Loucy (cell line): ENCODE results near the gene PUS3.

Experiments used
- H2AFZ ChIP-seq: fragments of 200-600 bp; sonication (generic); 2 replicates; pipeline ENCODE4 v1.6.0; 2016; ENCODE audit warnings: antibody characterized with exemption, mild to moderate bottlenecking, low read length, moderate library complexity
- H3F3A ChIP-seq: fragments of 200-600 bp; 2 replicates; pipeline ENCODE4 v1.6.0; 2016; ENCODE audit warnings: antibody characterized with exemption, low read depth, mild to moderate bottlenecking
- H3K27me3 ChIP-seq: fragments of 200-600 bp; sonication (generic); 2 replicates; pipeline ENCODE4 v1.6.1; 2014; ENCODE audit warnings: low read length, mild to moderate bottlenecking; ENCODE audit not compliant: insufficient read depth, poor library complexity, severe bottlenecking
- H3K36me3 ChIP-seq: fragments of 200-600 bp; sonication (generic); 2 replicates; pipeline ENCODE4 v1.6.1; 2016; ENCODE audit warnings: low read length; ENCODE audit not compliant: insufficient read depth
- H3K4me1 ChIP-seq: fragments of 200-600 bp; sonication (generic); 2 replicates; pipeline ENCODE4 v1.5.1; 2014; ENCODE audit warnings: low read length, mild to moderate bottlenecking; ENCODE audit not compliant: insufficient read depth, poor library complexity, severe bottlenecking
- H3K4me2 ChIP-seq: fragments of 200-600 bp; sonication (generic); 2 replicates; pipeline ENCODE4 v1.6.0; 2014; ENCODE audit warnings: antibody characterized with exemption, low read length, low read depth, mild to moderate bottlenecking; ENCODE audit not compliant: poor library complexity, severe bottlenecking
- H3K4me3 ChIP-seq: fragments of 200-600 bp; sonication (generic); 2 replicates; pipeline ENCODE4 v1.5.1; 2014; ENCODE audit warnings: low read length, mild to moderate bottlenecking, mixed read lengths; ENCODE audit not compliant: poor library complexity, severe bottlenecking
- H3K79me2 ChIP-seq: fragments of 200-600 bp; sonication (generic); 2 replicates; pipeline ENCODE4 v1.6.1; 2014; ENCODE audit warnings: low read length; ENCODE audit not compliant: insufficient read depth
- H3K9ac ChIP-seq: fragments of 200-600 bp; sonication (generic); 2 replicates; pipeline ENCODE4 v1.6.0; 2014; ENCODE audit warnings: mild to moderate bottlenecking, low read depth, low read length, moderate library complexity; ENCODE audit not compliant: poor library complexity, severe bottlenecking
- H3K9me2 ChIP-seq: fragments of 200-600 bp; sonication (generic); replicated peaks from 2 replicates; pipeline ENCODE4 v1.6.1; 2016; ENCODE audit warnings: low read depth, low read length, mixed read lengths
- H3K9me3 ChIP-seq: fragments of 200-600 bp; sonication (generic); 2 replicates; pipeline ENCODE4 v1.6.1; 2014; ENCODE audit warnings: mild to moderate bottlenecking, antibody characterized with exemption, low read length, low read depth; ENCODE audit not compliant: insufficient read depth
- H4K20me1 ChIP-seq: fragments of 200-600 bp; sonication (generic); 2 replicates; pipeline ENCODE4 v1.6.0; 2014; ENCODE audit warnings: antibody characterized with exemption, low read length, mild to moderate bottlenecking; ENCODE audit not compliant: insufficient read depth, poor library complexity, severe bottlenecking
- EZH2phosphoT487 ChIP-seq: fragments of 200-600 bp; IDR thresholded peaks from 2 replicates; pipeline ENCODE4 v1.6.1; 2018; ENCODE audit warnings: antibody characterized with exemption, mild to moderate bottlenecking, moderate library complexity, borderline replicate concordance
- TF ChIP-seq, protein P1 (sequence below): fragments of 200-600 bp; sonication (generic); conservative IDR thresholded peaks from 2 replicates; pipeline ENCODE4 v1.5.1; 2014; ENCODE audit warnings: mild to moderate bottlenecking, antibody characterized with exemption, low read length

Gene PUS3

DNA sequence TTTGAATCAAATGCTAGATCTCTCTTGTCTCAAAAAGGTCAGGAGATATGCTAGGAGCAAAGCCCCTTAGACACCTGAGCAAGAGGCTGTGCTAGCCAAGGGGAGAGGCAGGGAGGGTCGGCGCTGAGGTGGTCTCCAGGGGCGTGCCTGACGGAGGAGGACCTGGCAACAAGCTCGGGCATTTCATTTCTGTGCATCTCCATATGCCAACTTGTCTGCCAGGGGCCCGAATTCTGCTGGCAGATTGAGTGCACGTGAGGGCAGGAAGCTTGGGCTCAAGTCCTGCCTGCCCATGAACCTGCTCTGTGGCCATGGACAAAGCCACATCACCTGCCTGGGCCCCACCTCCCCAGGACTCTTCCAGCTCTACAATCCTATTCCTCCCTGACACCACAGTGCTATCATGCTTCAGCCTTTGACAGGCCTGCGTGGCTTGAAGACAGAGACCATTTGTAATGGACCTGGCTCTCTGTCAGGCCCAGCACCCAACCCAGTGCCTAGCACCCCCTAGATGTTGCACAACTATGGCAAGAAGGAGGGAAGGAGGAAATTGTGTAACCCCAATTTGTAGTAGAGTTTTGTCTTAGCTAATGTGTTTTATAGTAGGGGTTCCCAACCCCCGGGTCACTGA lies 26.6 kb upstream of the PUS3 start:
- no peaks in the 10 kb centered on the region for H3K36me3 ChIP-seq
- no peak overlapping the region for H3K9ac ChIP-seq
- no peak overlapping the region for H3K4me3 ChIP-seq
- peaks cover 5% of the 10 kb centered on the region for H3K27me3 ChIP-seq
- no peaks in the 10 kb centered on the region for H3K79me2 ChIP-seq
- no peak overlapping the region for H3K4me2 ChIP-seq
- H3F3A ChIP-seq, result no peaks in the 10 kb centered on the region
- H3K9me2 ChIP-seq, result no peaks in the 10 kb centered on the region
- H2AFZ ChIP-seq, result no peak overlapping the region
- TF ChIP-seq EZH2phosphoT487, result no peak
- TF ChIP-seq, protein P1, sequence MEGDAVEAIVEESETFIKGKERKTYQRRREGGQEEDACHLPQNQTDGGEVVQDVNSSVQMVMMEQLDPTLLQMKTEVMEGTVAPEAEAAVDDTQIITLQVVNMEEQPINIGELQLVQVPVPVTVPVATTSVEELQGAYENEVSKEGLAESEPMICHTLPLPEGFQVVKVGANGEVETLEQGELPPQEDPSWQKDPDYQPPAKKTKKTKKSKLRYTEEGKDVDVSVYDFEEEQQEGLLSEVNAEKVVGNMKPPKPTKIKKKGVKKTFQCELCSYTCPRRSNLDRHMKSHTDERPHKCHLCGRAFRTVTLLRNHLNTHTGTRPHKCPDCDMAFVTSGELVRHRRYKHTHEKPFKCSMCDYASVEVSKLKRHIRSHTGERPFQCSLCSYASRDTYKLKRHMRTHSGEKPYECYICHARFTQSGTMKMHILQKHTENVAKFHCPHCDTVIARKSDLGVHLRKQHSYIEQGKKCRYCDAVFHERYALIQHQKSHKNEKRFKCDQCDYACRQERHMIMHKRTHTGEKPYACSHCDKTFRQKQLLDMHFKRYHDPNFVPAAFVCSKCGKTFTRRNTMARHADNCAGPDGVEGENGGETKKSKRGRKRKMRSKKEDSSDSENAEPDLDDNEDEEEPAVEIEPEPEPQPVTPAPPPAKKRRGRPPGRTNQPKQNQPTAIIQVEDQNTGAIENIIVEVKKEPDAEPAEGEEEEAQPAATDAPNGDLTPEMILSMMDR, result no peak
- no peaks in the 10 kb centered on the region for H3K4me1 ChIP-seq
- no peaks in the 10 kb centered on the region for H4K20me1 ChIP-seq
- no peaks in the 10 kb centered on the region for H3K9me3 ChIP-seq

- no peak for TF ChIP-seq EZH2phosphoT487
- TF ChIP-seq, protein P1, result no peak
- Histone ChIP-seq H3K4me2 (no peak overlapping the region), H3K27me3 (peaks cover 5% of the 10 kb centered on the region), H3K36me3 (no peaks in the 10 kb centered on the region), H4K20me1 (no peaks in the 10 kb centered on the region), H3K4me1 (no peaks in the 10 kb centered on the region), H3K9me3 (no peaks in the 10 kb centered on the region), H3F3A (no peaks in the 10 kb centered on the region), H2AFZ (no peak overlapping the region), H3K9me2 (no peaks in the 10 kb centered on the region), H3K4me3 (no peak overlapping the region), H3K79me2 (no peaks in the 10 kb centered on the region), H3K9ac (no peak overlapping the region)
Measured at GRCh38 chr11:125926682-125927081, 23.7 kb upstream of the PUS3 start.

DNA sequence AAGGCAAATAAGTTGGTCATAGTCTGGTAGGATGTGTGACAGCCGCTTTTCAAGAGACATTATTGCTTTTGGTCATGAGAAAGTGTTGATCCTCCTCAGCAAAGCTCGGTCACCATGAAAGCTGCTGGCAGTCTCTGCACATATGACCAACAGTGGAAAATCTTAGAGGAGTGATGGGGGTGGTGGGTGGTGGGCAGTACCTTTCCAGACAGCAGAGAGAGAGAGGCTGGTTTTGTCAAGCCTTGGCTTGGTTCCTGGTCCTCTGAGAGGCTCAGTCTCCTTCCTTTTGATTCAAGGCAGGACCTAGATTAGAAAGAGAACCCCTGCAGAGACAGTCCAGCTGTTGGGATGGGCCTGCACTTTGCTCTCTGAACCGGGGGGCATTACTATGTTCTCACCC lies 22.8 kb upstream of the PUS3 start:
- no peaks in the 10 kb centered on the region for H4K20me1 ChIP-seq
- no peak overlapping the region for H3K4me2 ChIP-seq
- no peak overlapping the region for H3K9ac ChIP-seq
- H2AFZ ChIP-seq, result no peak overlapping the region
- no peak overlapping the region for H3K4me3 ChIP-seq
- no peaks in the 10 kb centered on the region for H3F3A ChIP-seq
- no peaks in the 10 kb centered on the region for H3K27me3 ChIP-seq
- no peaks in the 10 kb centered on the region for H3K79me2 ChIP-seq
- no peaks in the 10 kb centered on the region for H3K9me2 ChIP-seq
- H3K4me1 ChIP-seq, result no peaks in the 10 kb centered on the region
- H3K36me3 ChIP-seq, result no peaks in the 10 kb centered on the region
- no peaks in the 10 kb centered on the region for H3K9me3 ChIP-seq
- TF ChIP-seq EZH2phosphoT487, result no peak
- TF ChIP-seq, protein P1, result no peak
